ENCODE results near the gene SMG5.
A peak's percentile ranks its signal among the peaks of the same experiment; 100 is the strongest.

The SMG5 gene

GRCh38 chr1:156279837-156280236 is 2.8 kb downstream of the SMG5 start:
- DNase-seq (ENCODE audit: low spot score), result no peak

GRCh38 chr1:156276966-156277381 is 5.7 kb downstream of the SMG5 start:
- DNase-seq (ENCODE audit: low spot score), result no peak

- no peak for DNase-seq (ENCODE audit: low spot score)
Observed at GRCh38 chr1:156276532-156276931, 6.1 kb downstream of the SMG5 start.

- DNase-seq (ENCODE audit: low spot score), result no peak
Observed at GRCh38 chr1:156270314-156270713, 12.3 kb downstream of the SMG5 start.

- no peak for DNase-seq (ENCODE audit: low spot score)
Observed at GRCh38 chr1:156268336-156268735, 14.3 kb downstream of the SMG5 start.

GRCh38 chr1:156266051-156266450 is 16.6 kb downstream of the SMG5 start:
- no peak for DNase-seq (ENCODE audit: low spot score)

- no peak for DNase-seq (ENCODE audit: low spot score)
Observed at GRCh38 chr1:156263288-156263655, 19.4 kb downstream of the SMG5 start.

- DNase-seq (ENCODE audit: low spot score), result no peak
Observed at GRCh38 chr1:156262461-156263287, 20.0 kb downstream of the SMG5 start.

GRCh38 chr1:156260896-156261295 is 21.7 kb downstream of the SMG5 start:
- DNase-seq (ENCODE audit: low spot score), result peak; percentile 53

GRCh38 chr1:156259805-156260204 is 22.8 kb downstream of the SMG5 start:
- DNase-seq (ENCODE audit: low spot score), result peak; percentile 74

- DNase-seq (ENCODE audit: low spot score), result no peak
Observed at GRCh38 chr1:156258859-156259258, 23.8 kb downstream of the SMG5 start.

GRCh38 chr1:156257711-156258110 is 24.9 kb downstream of the SMG5 start:
- DNase-seq (ENCODE audit: low spot score), result no peak

- no peak for DNase-seq (ENCODE audit: low spot score)
Observed at GRCh38 chr1:156253634-156254033, 29.0 kb downstream of the SMG5 start.

GRCh38 chr1:156251527-156251926 is 31.1 kb downstream of the SMG5 start:
- peak; percentile 52 for DNase-seq (ENCODE audit: low spot score)

GRCh38 chr1:156249593-156249992 is 33.0 kb downstream of the SMG5 start:
- no peak for DNase-seq (ENCODE audit: low spot score)

GRCh38 chr1:156248323-156248683 is 34.3 kb downstream of the SMG5 start:
- no peak for DNase-seq (ENCODE audit: low spot score)

GRCh38 chr1:156247460-156248322 is 34.9 kb downstream of the SMG5 start, which contains the start of gene PAQR6:
PAQR6 (minus strand) TSS chr1:156248056; CDS start chr1:156246731, 1,325 bp downstream.
- peak; percentile 98 for DNase-seq (ENCODE audit: low spot score)

- DNase-seq (ENCODE audit: low spot score), result peak; percentile 57
Observed at GRCh38 chr1:156246781-156247459, 35.7 kb downstream of the SMG5 start.

- DNase-seq (ENCODE audit: low spot score), result no peak
Observed at GRCh38 chr1:156246241-156246780, 36.3 kb downstream of the SMG5 start.

- no peak for DNase-seq (ENCODE audit: low spot score)
Observed at GRCh38 chr1:156245451-156246232, 37.0 kb downstream of the SMG5 start.

GRCh38 chr1:156244712-156245111 is 37.9 kb downstream of the SMG5 start:
- no peak for DNase-seq (ENCODE audit: low spot score)

Measured in Ammon's horn (tissue), 1 donor.